Measurements from ENCODE around the gene FMNL1. TPM values are rescaled to one million over a fixed set of nuclear protein-coding genes. Genes with fewer than 3 reads are reported as not detected.

The FMNL1 gene
- total RNA-seq, 2 experiments from 2014 or later: 465 to 477 TPM

DNA sequence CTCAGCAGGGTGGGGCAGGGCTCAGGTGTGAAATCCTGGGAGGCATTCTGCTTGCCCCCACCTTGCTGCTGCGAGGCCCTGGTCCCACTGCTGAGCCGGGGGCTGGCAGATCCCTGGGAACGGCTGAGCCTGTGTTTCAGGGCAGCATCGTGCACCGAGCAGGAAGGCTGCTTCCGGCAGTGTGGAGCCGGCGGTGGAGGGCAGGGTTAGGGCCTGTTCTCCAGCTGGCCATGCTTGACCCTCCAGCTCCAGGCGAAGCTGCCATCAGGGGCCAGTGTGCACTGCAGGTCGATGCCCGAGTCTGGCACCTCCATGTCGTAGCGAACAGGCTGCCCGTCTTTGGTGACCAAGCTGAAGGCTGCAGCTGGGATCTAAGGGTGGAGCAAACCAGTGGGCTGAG is 42.7 kb downstream of the FMNL1 start:
- DNase-seq: no peak
- H3K27me3 Mint-ChIP-seq: no peaks in the 10 kb centered on the region
- H3K9me3 Mint-ChIP-seq: no peaks in the 10 kb centered on the region
- ChIA-PET POLR2A (interaction anchor here (1.3 to 1.6 kb wide), 3 partner anchors 38 to 45 kb away, joined by 3 to 4 read pairs (median 3); partner anchors contain the start of gene FMNL1), CTCF (interaction anchor here (2.8 kb wide), 1 partner anchor 13 kb away, joined by 11 read pairs; no protein-coding TSS in a partner anchor)
- H3K4me3 Mint-ChIP-seq: no peak overlapping the region
- no peak overlapping the region for H3K27ac Mint-ChIP-seq
- H3K36me3 Mint-ChIP-seq (ENCODE audit: low read depth): peaks cover 46% of the 10 kb centered on the region
- H3K4me1 Mint-ChIP-seq: peaks cover 19% of the 10 kb centered on the region

DNA sequence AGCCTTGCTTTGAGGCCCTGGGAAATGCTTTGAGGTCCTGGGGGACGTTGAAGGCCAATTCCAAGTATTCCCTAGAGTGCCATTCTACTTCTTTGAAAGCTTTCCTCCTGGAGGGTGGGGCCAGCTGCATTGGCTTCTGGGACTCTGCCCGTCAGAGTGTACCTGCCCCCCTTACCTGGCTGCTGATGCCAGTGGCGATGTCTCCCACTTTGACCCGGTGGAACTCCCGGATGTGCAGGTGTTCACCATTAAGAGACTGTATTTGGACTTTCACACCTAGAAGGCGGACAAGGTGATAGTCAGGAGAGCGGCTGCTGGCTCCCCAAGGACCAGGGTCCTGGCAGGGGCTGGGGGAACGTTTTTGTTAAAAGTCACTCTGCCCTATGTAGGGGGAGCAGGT is 43.3 kb downstream of the FMNL1 start:
- POLR2A ChIA-PET: interaction anchor here (1.3 to 2.9 kb wide), 4 partner anchors 17 to 46 kb away, joined by 3 to 10 read pairs (median 4); no protein-coding TSS in a partner anchor
- H3K4me3 Mint-ChIP-seq: no peak overlapping the region
- H3K36me3 Mint-ChIP-seq (ENCODE audit: low read depth): peaks cover 51% of the 10 kb centered on the region
- peaks cover 19% of the 10 kb centered on the region for H3K4me1 Mint-ChIP-seq
- DNase-seq: no peak
- no peaks in the 10 kb centered on the region for H3K27me3 Mint-ChIP-seq
- no peak overlapping the region for H3K27ac Mint-ChIP-seq
- CTCF ChIA-PET: interaction anchor here (1.2 kb wide), 1 partner anchor 10 kb away, joined by 3 read pairs; no protein-coding TSS in a partner anchor
- no peaks in the 10 kb centered on the region for H3K9me3 Mint-ChIP-seq

DNA sequence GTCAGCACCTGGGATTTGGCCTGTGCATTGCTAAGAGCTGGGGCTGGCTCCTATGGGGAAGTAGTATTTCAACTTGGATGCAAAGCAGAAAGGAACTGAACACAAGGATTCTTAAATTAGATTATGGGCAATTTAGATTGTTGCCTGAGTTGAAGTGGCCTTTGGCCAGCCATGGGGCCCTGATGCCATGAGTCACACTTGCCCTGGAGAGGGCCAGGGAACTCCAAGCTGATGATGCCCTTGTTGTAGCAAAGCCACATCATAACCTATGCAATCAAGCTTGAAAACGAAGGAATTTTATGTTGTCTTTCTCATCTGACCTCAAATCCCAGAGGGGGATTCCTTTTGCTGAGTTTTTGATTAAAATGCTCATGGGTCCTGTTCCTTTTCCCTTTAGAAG is 44.1 kb downstream of the FMNL1 start:
- Mint-ChIP-seq H3K4me1 (peaks cover 19% of the 10 kb centered on the region), H3K27me3 (no peaks in the 10 kb centered on the region), H3K9me3 (no peaks in the 10 kb centered on the region), H3K4me3 (no peak overlapping the region), H3K36me3 (ENCODE audit: low read depth) (peaks cover 58% of the 10 kb centered on the region), H3K27ac (no peak overlapping the region)
- DNase-seq: no peak
- ChIA-PET POLR2A (interaction anchor here (0.7 to 2.9 kb wide), 6 partner anchors 14 to 47 kb away, joined by 3 to 10 read pairs (median 3); partner anchors contain the start of gene FMNL1), CTCF (interaction anchor here (1.2 to 2.5 kb wide), 2 partner anchors 10 to 47 kb away, joined by 3 to 12 read pairs; no protein-coding TSS in a partner anchor)

DNA sequence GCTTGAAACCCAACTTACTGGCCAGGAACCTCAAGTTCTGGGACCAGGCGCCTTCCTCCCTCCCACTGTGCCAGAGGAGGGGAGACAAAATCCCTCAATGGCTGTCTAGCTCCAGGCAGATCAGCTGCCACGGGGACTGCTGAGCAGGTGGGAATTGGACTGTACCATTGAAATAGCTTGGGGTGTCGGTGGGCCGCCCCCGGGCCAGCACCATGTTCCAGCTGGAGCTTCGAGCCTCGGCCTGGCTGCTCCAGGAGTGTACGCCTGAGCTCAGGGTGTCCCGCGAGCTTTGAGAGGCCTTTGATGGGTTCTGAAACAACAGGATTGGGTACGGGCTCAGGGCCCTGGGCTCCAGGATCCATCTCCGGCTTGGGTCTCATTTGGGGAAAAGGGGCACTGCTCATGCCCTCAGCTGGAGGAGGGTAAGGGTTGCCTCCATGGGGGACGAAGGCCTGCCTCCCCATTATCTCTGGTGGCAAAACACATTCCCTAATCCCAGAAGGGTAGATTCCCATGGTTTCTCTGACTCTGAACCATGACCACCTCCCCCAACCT is 44.8 kb downstream of the FMNL1 start:
- H3K4me1 Mint-ChIP-seq: peaks cover 16% of the 10 kb centered on the region
- peaks cover 61% of the 10 kb centered on the region for H3K36me3 Mint-ChIP-seq (ENCODE audit: low read depth)
- no peak overlapping the region for H3K27ac Mint-ChIP-seq
- DNase-seq: no peak
- no peak overlapping the region for H3K4me3 Mint-ChIP-seq
- ChIA-PET POLR2A (interaction anchor here (0.7 to 2.9 kb wide), 5 partner anchors 11 to 48 kb away, joined by 3 to 10 read pairs (median 3); no protein-coding TSS in a partner anchor), CTCF (interaction anchor here (1.2 to 2.5 kb wide), 3 partner anchors 11 to 131 kb away, joined by 3 to 12 read pairs (median 3); partner anchors contain the start of gene ACBD4)
- no peaks in the 10 kb centered on the region for H3K9me3 Mint-ChIP-seq
- H3K27me3 Mint-ChIP-seq: no peaks in the 10 kb centered on the region

DNA sequence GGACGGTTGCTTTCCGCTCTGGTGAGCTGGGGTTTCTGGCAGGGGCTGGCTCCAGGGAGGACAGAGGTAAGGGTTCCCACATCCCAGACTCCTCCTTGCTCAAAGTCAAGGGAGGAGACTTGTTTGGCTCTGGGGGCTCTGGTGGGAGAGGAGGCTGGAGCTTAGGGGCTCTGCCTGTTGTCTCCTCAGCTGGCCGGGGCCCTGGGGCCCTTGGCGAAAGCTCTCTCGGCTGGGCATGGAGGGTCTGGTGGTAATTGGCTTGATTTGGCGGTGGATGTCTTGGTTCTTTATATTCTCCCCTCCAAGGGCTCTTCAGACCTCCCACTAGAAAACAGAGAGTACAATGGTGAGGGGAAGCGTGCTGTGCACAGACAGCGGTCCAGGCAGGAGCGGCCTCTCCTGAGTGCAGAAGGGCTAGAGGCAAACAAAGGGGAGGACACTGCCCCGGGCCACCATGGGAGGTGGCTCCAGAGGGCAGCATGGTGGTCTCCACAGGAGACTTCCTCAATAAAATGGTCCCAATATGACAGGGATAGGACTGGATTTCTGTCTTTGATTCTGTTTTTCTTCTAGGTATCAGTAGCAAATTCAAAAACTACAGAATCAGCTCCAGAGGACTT is 45.9 kb downstream of the FMNL1 start:
- Mint-ChIP-seq H3K27me3 (no peaks in the 10 kb centered on the region), H3K4me1 (peaks cover 7% of the 10 kb centered on the region), H3K4me3 (no peak overlapping the region), H3K9me3 (no peaks in the 10 kb centered on the region), H3K27ac (no peak overlapping the region), H3K36me3 (ENCODE audit: low read depth) (peaks cover 68% of the 10 kb centered on the region)
- POLR2A ChIA-PET: interaction anchor here (0.7 to 2.9 kb wide), 5 partner anchors 9 to 48 kb away, joined by 3 to 10 read pairs (median 4); no protein-coding TSS in a partner anchor
- CTCF ChIA-PET: interaction anchor here (1.2 to 2.5 kb wide), 2 partner anchors 48 to 132 kb away, joined by 3 to 12 read pairs; partner anchors contain the start of gene ACBD4
- no peak for DNase-seq

DNA sequence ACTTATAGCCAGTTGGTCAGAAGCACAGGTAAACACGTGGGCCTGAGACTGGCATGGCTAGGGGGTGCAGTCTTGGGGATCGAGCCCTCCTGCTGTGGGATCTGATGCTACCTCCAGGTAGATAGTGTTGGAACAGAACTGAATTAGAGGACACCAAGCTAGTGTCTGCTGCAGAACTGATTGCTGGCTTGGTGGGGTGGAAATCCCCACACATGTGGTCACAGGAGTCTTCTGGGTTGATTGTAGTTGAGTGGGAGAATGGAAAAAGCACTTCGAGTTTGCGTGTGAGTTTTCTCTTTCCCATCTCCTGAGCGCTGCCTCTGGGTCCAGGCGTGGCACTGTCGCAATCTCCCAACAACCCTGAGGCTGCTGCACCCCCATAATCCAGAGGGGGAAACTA is 48.2 kb downstream of the FMNL1 start:
- ChIA-PET POLR2A (interaction anchor here (1.3 to 2.2 kb wide), 2 partner anchors 10 to 47 kb away, joined by 3 to 7 read pairs; partner anchors contain the start of gene MAP3K14), CTCF (interaction anchor here (0.9 to 4.2 kb wide), 7 partner anchors 8 to 134 kb away, joined by 3 to 35 read pairs (median 4); partner anchors contain the start of genes ACBD4 and MAP3K14)
- Mint-ChIP-seq H3K4me3 (no peak overlapping the region), H3K9me3 (no peaks in the 10 kb centered on the region), H3K4me1 (no peaks in the 10 kb centered on the region), H3K27me3 (no peaks in the 10 kb centered on the region), H3K36me3 (ENCODE audit: low read depth) (peaks cover 76% of the 10 kb centered on the region), H3K27ac (no peak overlapping the region)
- no peak for DNase-seq

DNA sequence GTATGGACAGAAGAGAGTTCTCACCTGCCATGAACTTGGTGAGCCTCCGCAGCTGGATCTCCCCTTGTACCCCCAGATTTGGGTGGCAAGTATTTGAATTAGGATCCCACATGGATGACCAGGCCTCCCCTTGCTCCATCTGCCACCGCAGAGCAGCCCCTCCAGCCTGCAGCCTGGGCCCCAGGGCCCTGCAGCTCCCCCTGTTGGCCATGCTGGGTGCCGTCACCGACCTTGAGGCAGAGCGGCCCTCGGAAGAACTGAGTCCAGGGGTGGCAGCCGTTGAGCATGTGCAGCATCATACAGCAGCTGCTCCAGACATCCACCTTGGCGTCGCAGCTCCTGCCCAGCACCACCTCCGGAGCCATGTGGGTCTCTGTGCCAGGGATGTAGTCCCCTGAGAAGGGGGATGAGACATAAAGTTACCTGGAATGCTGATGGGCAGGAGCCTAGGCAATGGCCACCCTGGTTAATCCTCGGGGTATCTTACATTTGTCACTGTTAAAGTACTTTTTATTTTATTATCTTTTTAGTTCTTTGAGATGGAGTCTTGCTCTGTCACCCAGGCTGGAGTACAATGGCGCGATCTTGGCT is 49.2 kb downstream of the FMNL1 start:
- Mint-ChIP-seq H3K4me1 (no peaks in the 10 kb centered on the region), H3K27me3 (no peaks in the 10 kb centered on the region), H3K4me3 (no peak overlapping the region), H3K36me3 (ENCODE audit: low read depth) (peaks cover 72% of the 10 kb centered on the region), H3K27ac (no peak overlapping the region), H3K9me3 (no peaks in the 10 kb centered on the region)
- POLR2A ChIA-PET: interaction anchor here (0.8 to 2.2 kb wide), 3 partner anchors 12 to 52 kb away, joined by 3 to 7 read pairs (median 3); partner anchors contain the start of gene MAP3K14
- peak; percentile 44 for DNase-seq
- CTCF ChIA-PET: interaction anchor here (0.6 to 4.2 kb wide), 14 partner anchors 16 to 145 kb away, joined by 3 to 35 read pairs (median 4); partner anchors contain the start of gene ACBD4

DNA sequence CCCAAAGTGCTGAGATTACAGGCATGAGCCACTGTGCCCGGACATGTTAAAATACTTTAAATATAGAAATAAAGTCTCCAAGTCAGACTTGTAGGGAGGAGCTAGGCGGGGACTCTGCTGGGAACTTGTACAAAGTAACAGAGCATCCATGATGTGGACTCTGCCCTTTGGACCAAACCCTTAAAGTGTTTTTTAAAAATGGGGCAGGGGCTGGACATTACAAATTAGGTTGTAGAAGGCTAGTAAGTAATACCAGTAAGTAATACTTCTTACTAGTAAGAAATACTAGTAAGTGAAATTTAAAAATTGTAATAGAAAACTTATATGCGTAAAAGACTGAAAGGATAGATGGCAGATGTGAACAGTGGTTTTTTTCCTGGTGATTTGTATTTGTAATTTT is 49.9 kb downstream of the FMNL1 start:
- no peak overlapping the region for H3K27ac Mint-ChIP-seq
- CTCF ChIA-PET: interaction anchor here (1.1 to 4.2 kb wide), 8 partner anchors 16 to 113 kb away, joined by 4 to 35 read pairs (median 6); no protein-coding TSS in a partner anchor
- H3K9me3 Mint-ChIP-seq: no peaks in the 10 kb centered on the region
- H3K27me3 Mint-ChIP-seq: no peaks in the 10 kb centered on the region
- no peak for DNase-seq
- peaks cover 69% of the 10 kb centered on the region for H3K36me3 Mint-ChIP-seq (ENCODE audit: low read depth)
- POLR2A ChIA-PET: interaction anchor here (1.7 to 2.2 kb wide), 2 partner anchors 45 to 53 kb away, joined by 3 to 7 read pairs; partner anchors contain the start of gene MAP3K14
- no peak overlapping the region for H3K4me3 Mint-ChIP-seq
- no peaks in the 10 kb centered on the region for H3K4me1 Mint-ChIP-seq

DNA sequence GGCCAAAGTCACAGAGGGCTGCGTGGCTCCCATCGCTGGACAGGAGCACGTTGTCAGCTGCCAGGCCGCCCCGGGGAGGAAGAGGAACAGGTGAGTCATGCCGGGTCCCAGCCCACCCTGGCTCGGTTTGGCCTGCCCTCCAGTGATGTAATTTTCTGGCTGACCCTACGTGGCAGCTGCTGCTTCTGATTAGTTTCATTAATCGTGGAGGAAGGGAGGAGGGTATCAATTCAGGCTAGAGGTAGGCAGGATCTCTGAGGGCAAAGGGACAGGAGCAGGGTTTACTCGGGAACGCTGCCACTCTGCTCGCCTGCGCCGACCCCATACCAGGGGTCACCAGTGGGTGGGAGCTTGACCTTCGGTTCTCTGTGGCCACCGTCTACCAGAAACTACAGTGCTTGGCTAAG is 51.9 kb downstream of the FMNL1 start:
- DNase-seq: no peak
- no peaks in the 10 kb centered on the region for H3K9me3 Mint-ChIP-seq
- H3K27me3 Mint-ChIP-seq: no peaks in the 10 kb centered on the region
- H3K27ac Mint-ChIP-seq: no peak overlapping the region
- CTCF ChIA-PET: interaction anchor here (3.3 kb wide), 1 partner anchor 111 kb away, joined by 15 read pairs; no protein-coding TSS in a partner anchor
- H3K4me1 Mint-ChIP-seq: peaks cover 9% of the 10 kb centered on the region
- POLR2A ChIA-PET: interaction anchor here (1.4 kb wide), 1 partner anchor 41 kb away, joined by 4 read pairs; no protein-coding TSS in a partner anchor
- peaks cover 52% of the 10 kb centered on the region for H3K36me3 Mint-ChIP-seq (ENCODE audit: low read depth)
- no peak overlapping the region for H3K4me3 Mint-ChIP-seq

DNA sequence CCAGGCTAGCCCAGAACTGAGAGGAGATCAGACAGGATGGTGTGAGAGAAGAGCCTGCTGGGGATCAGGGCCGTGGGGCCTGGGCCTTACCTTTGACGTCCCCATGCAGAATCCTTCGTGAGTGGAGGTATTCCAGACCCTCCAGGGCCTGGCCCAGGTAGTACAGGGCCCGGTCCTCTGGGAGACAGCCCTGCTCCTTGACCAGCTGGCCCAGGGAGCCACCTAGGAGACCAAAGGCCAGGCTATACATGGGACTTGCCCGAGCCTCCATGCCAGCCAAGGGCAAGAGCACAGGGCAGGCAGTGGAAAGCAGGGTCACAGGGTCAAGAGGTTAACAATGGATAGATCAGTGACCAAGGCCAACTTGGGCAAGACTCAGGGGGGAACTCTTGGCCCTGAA is 52.3 kb downstream of the FMNL1 start:
- Mint-ChIP-seq H3K4me3 (no peak overlapping the region), H3K27me3 (no peaks in the 10 kb centered on the region), H3K36me3 (ENCODE audit: low read depth) (peaks cover 50% of the 10 kb centered on the region), H3K4me1 (peaks cover 12% of the 10 kb centered on the region), H3K9me3 (no peaks in the 10 kb centered on the region), H3K27ac (no peak overlapping the region)
- no peak for DNase-seq
- POLR2A ChIA-PET: interaction anchor here (1.1 to 1.4 kb wide), 2 partner anchors 38 to 41 kb away, joined by 3 to 4 read pairs; no protein-coding TSS in a partner anchor
- CTCF ChIA-PET: interaction anchor here (5.4 kb wide), 1 partner anchor 112 kb away, joined by 114 read pairs; no protein-coding TSS in a partner anchor

DNA sequence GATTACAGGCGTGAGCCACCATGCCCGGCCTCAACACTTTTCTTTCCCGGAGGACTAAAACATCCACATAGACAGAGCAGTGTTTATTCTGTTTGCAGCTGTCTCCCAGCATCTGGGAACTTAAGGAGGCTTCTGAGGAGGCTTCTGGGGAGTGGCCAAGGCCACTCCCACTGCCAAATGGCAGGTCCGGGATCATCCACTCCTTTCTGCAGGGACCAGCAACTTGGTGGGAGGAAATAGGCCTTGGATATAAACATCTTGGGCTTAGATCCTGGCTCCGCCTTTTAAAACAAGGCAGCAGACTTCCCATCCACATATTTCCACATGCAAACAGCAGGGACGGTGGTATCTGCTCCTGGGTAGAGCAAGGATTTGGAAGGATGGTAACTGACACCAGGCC is 54.3 kb downstream of the FMNL1 start:
- POLR2A ChIA-PET: interaction anchor here (1.9 to 2.3 kb wide), 2 partner anchors 57 to 109 kb away, joined by 11 to 19 read pairs; no protein-coding TSS in a partner anchor
- Mint-ChIP-seq H3K4me1 (peaks cover 17% of the 10 kb centered on the region), H3K4me3 (no peak overlapping the region), H3K36me3 (ENCODE audit: low read depth) (peaks cover 42% of the 10 kb centered on the region), H3K27ac (no peak overlapping the region), H3K27me3 (no peaks in the 10 kb centered on the region), H3K9me3 (no peaks in the 10 kb centered on the region)
- CTCF ChIA-PET: interaction anchor here (0.6 to 5.4 kb wide), 17 partner anchors 9 to 117 kb away, joined by 3 to 114 read pairs (median 4); partner anchors contain the start of genes MAP3K14 and SPATA32
- DNase-seq: no peak

DNA sequence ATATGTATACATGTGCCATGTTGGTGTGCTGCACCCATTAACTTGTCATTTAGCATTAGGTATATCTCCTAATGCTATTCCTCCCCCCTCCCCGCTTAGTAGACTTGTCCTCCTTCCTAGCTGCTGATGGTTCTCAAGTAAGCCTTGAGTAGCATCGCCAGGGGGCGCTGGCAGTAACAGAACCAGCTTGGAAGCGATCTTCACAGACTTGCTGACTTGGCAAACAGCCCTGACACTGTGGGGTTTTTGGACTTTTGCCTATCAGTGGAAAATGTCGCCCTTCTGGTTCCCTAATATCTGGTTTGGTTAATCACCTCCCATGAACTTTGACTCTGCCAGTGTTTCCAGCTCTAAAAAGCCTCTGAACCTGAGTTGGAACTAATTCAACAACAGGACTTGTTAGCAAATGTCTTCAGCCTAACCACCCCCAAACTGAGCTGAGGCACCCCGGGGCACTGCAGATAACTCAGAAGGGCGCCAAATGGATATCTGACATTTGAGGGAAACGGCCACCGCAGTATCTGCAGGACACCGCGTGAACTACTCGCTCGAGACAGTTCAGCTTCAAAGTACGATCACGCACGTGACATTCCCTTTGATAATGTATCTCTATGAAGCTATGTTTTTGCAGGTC is 55.6 kb downstream of the FMNL1 start:
- Mint-ChIP-seq H3K9me3 (no peaks in the 10 kb centered on the region), H3K4me3 (no peak overlapping the region), H3K36me3 (ENCODE audit: low read depth) (peaks cover 36% of the 10 kb centered on the region), H3K27me3 (no peaks in the 10 kb centered on the region), H3K4me1 (peaks cover 17% of the 10 kb centered on the region), H3K27ac (no peak overlapping the region)
- peak; percentile 92 for DNase-seq
- POLR2A ChIA-PET: interaction anchor here (0.7 to 3.1 kb wide), 13 partner anchors 14 to 117 kb away, joined by 3 to 27 read pairs (median 5); partner anchors contain the start of gene MAP3K14
- CTCF ChIA-PET: interaction anchor here (0.7 to 5.4 kb wide), 37 partner anchors 8 to 142 kb away, joined by 3 to 114 read pairs (median 7); partner anchors contain the start of genes ACBD4, MAP3K14 and SPATA32

Data from activated CD4-positive, alpha-beta memory T cell treated with anti-CD3 and anti-CD28 coated beads, Interleukin-2, amount 10 ng/mL, durations not matched to agents 7 days and 5 days (primary cell).